AG09309 (cell line): ENCODE measurements around the gene PTN.

Experiments used
- DNase-seq: peaks from one replicate; pipeline ENCODE4 v3.0.0-alpha.2; 2010; ENCODE audit warnings: low read depth
- H3K4me3 ChIP-seq: 2 replicates; pipeline ENCODE4 v1.5.1; 2011; ENCODE audit warnings: mild to moderate bottlenecking, low read depth, low read length, moderate library complexity; ENCODE audit not compliant: control insufficient read depth
- TF ChIP-seq, protein P1 (sequence below): IDR thresholded peaks from 2 replicates; pipeline ENCODE4 v1.5.1; 2011; ENCODE audit warnings: mild to moderate bottlenecking, low read depth, low read length, inconsistent platforms; ENCODE audit not compliant: insufficient read depth, control insufficient read depth; ENCODE audit errors: missing control alignments

PTN gene

DNA sequence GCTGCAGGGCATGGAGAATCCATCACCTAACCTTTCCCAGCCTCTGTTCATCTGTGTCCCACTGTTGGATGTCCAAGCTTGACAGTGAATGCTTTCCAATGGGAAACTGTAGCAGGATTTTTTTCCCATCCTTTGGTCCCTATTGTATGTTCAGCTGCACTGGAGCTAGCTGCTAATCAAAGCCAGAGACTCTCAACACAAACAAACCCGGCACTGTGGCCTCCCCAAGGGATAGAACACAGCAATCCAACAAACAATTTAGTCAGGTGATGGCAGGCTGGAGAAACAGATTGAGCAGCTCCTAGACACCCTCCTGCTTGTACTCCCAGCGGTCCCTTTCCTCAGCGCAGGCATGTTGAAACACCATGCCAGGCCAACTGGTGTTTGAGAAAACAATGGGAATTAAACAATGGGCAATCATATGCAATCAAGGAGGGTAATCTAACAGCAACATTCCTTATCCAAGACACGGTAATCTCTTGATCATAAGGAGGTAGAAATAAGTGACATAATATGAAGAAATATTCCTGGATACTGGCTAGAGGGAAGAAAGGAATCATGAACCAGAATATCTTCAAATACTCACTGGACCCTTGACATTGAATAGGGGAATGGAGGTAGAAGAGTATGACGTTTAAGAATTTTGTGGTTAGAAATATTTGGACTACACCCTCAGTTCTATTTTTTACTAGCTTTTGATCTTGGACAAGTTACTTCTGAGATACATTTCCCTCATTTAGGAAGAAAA lies 15.0 kb downstream of the PTN start:
- TF ChIP-seq, protein P1, sequence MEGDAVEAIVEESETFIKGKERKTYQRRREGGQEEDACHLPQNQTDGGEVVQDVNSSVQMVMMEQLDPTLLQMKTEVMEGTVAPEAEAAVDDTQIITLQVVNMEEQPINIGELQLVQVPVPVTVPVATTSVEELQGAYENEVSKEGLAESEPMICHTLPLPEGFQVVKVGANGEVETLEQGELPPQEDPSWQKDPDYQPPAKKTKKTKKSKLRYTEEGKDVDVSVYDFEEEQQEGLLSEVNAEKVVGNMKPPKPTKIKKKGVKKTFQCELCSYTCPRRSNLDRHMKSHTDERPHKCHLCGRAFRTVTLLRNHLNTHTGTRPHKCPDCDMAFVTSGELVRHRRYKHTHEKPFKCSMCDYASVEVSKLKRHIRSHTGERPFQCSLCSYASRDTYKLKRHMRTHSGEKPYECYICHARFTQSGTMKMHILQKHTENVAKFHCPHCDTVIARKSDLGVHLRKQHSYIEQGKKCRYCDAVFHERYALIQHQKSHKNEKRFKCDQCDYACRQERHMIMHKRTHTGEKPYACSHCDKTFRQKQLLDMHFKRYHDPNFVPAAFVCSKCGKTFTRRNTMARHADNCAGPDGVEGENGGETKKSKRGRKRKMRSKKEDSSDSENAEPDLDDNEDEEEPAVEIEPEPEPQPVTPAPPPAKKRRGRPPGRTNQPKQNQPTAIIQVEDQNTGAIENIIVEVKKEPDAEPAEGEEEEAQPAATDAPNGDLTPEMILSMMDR = no peak
- no peak overlapping the region for H3K4me3 ChIP-seq
- DNase-seq = no peak

DNA sequence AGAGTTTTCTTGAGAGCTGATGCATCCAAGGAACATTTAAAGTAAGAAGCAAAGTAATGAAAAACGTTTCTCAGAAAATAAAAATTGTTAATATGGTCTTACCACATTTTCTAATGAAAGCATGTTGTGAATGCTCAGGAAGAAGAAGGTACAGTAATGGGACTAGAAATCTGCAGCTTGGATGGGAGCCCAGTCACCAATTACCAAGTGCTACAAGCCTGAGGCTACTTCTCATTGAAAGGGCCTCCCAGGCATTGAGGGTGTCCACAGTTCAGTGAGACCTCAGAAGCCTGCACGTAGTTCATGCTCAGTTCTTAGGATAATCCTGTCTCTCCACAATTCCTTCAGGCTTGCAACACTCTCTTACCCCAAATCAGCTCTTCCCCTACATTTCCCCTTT lies 17.6 kb downstream of the PTN start:
- no peak for DNase-seq
- no peak overlapping the region for H3K4me3 ChIP-seq
- TF ChIP-seq, protein P1 = no peak

DNA sequence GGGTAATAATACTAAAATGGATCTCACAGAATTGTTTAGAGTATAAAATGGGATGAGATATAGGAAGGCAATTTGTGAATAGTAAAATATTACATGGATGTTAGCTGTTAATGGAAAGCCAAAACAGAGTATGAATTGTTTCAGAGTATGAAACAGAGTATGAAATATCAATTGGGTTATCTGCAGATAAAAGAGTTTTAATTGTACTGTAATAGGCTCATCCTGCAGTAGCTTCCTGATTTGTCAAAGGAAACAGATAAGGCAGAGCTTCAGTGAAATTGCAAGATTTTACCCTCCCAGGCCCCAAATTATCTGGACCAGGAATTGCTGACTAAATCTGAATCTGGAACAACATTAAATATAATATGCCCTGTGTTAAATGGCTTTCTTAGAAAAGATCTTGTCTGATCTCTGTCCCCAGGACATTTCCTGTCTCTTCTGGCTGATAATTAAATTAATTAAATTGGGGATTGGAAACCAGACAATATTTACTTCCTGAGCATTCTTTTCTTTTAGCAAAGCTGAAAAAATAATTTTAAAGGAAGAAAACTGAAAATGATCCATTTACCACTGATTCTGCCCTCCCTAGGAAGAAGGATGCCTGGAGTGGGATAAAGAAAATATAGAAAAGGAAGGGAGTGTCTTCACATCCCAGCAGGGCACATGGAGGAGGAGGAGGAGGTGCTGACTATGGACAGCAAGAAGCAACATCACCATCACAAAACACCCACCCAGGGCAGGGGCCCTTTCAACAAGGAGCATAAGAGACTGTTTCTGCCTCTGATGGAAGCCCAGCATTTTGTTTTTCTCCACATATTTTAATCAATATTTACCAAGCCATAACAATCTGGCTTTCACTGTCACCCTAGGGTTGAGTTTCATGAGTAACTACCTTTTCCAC lies 18.5 kb downstream of the PTN start:
- TF ChIP-seq, protein P1 = no peak
- DNase-seq = no peak
- H3K4me3 ChIP-seq = no peak overlapping the region

DNA sequence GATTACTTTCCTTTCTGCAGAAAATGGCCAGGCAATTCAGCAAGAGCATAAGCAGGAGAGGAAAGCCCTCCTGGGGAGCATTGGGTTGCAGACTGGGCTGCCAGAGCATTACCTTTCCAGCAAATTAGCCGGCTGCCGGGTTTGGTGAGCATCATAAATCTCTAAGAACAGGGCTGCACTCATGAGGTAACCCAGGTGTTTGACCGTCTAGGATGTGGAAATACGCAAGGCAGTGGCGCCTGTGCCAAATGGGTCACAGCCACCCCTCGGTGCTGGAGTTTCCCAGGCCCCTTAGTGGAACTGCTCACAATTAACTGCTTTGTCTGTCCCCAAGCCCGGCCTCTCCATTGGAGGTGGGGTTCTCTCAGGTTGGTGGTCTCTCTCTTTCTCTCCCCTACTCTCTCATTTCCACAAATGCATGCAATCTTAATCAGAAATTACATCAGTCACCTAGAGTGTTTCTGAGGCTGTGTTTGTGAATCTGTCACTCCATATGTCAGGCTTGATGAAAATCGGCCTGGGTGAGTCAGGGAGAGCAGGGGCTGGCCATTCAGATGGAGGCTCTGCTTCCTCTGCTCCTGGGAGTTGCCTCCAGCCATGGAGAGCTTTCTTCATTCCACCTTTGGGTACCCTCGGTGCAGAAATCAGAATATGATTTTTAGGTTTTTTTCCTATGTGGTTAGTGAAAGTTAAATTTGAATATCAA lies 26.7 kb downstream of the PTN start:
- H3K4me3 ChIP-seq = no peak overlapping the region
- TF ChIP-seq, protein P1 = no peak
- no peak for DNase-seq

DNA sequence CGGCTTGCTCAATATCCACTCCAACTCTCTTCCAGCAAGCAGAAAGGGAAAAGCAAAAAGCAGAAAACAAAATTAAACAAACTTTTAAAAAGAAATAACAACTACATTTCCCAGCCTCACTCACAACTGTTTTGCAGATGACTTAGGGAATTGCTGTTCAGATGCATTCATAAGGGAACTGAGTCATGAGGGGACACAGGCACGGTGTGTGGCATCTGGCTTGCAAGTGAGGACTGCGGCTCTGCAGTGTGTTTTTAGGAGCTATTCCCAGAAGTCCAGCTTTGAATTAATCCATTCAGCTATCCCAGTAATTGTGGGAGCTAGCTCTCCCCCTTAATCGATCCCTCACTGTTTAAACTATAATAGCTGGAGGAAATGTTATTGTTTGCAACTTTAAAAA lies 30.3 kb downstream of the PTN start:
- no peak overlapping the region for H3K4me3 ChIP-seq
- no peak for DNase-seq
- TF ChIP-seq, protein P1 = no peak

DNA sequence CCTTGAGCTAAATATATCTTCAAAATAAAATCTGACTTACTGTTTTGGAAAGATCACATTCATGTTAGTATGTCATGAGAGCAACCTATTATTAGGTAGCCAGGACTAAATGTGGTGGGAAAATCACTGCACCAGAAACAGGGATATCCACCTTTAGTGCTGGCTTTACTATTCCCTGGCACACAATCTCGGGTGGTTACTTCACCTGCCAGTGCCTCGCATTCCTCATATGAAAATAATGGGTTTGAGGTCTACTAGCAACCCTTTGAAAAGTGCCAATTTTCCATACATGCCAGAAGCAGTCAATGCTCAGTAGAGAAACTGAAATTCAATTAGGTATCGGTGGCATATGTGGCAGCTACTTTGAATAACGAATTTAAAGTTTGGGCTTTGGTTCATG lies 36.8 kb downstream of the PTN start:
- no peak for DNase-seq
- TF ChIP-seq, protein P1 = no peak
- no peak overlapping the region for H3K4me3 ChIP-seq
